HepG2 (cell line): ENCODE results near the gene OSBPL10. TPM values are rescaled to one million over a fixed set of nuclear protein-coding genes. Genes with fewer than 3 reads are reported as not detected.
A peak's percentile ranks its signal among the peaks of the same experiment; 100 is the strongest.

Experiments used
- BRCA1 ChIP-seq: sonication (generic); formaldehyde crosslinking; IDR thresholded peaks from 2 replicates; pipeline ENCODE4 v1.4.0; 2020; ENCODE audit warnings: missing genetic modification reagents
- BRD4 ChIP-seq: sonication (generic); formaldehyde crosslinking; IDR thresholded peaks from 2 replicates; pipeline ENCODE4 v1.4.0; 2020; ENCODE audit warnings: missing genetic modification reagents
- CREBL2 ChIP-seq: sonication (generic); formaldehyde crosslinking; IDR thresholded peaks from 2 replicates; pipeline ENCODE4 v1.8.1; 2023; ENCODE audit warnings: missing genetic modification reagents, mild to moderate bottlenecking, borderline replicate concordance
- EHMT2 ChIP-seq: fragments of 200-600 bp; sonication (generic); IDR thresholded peaks from 2 replicates; pipeline ENCODE4 v1.7.0; 2017; ENCODE audit warnings: antibody characterized with exemption, low read depth, low read length, borderline replicate concordance
- GABPB1 ChIP-seq: IDR thresholded peaks from 2 replicates; pipeline ENCODE4 v1.6.1; 2016; ENCODE audit warnings: mild to moderate bottlenecking, missing genetic modification reagents, moderate library complexity, missing compliant biosample characterization
- HNRNPL ChIP-seq: fragments of 200-400 bp; formaldehyde crosslinking; IDR thresholded peaks from 2 replicates; pipeline ENCODE4 v1.6.1; 2017; ENCODE audit warnings: mild to moderate bottlenecking, low read depth, low read length
- IRF9 ChIP-seq: sonication (generic); formaldehyde crosslinking; IDR thresholded peaks from 2 replicates; pipeline ENCODE4 v1.8.0; 2022; ENCODE audit warnings: missing genetic modification reagents, mild to moderate bottlenecking, borderline replicate concordance
- KLF11 ChIP-seq: IDR thresholded peaks from 2 replicates; pipeline ENCODE4 v1.6.1; 2016; ENCODE audit warnings: missing compliant biosample characterization
- MTA1 ChIP-seq: sonication (generic); formaldehyde crosslinking; IDR thresholded peaks from 2 replicates; pipeline ENCODE4 v1.4.0; 2020; ENCODE audit warnings: missing genetic modification reagents, mild to moderate bottlenecking, borderline replicate concordance
- MTA3 ChIP-seq: sonication (generic); formaldehyde crosslinking; IDR thresholded peaks from 2 replicates; pipeline ENCODE4 v1.4.0; 2020; ENCODE audit warnings: missing genetic modification reagents
- MXI1 ChIP-seq: IDR thresholded peaks from 3 replicates; pipeline ENCODE4 v1.6.1; 2012; ENCODE audit warnings: low read depth, low read length, inconsistent platforms, borderline replicate concordance
- TBP ChIP-seq: sonication (generic); formaldehyde crosslinking; IDR thresholded peaks from 2 replicates; pipeline ENCODE4 v1.5.0; 2020; ENCODE audit warnings: missing genetic modification reagents
- ZNF224 ChIP-seq: sonication (generic); formaldehyde crosslinking; IDR thresholded peaks from 2 replicates; pipeline ENCODE4 v1.5.0; 2020; ENCODE audit warnings: mild to moderate bottlenecking, missing genetic modification reagents
- ZNF263 ChIP-seq: sonication (generic); formaldehyde crosslinking; IDR thresholded peaks from 2 replicates; pipeline ENCODE4 v1.4.0; 2020; ENCODE audit warnings: missing genetic modification reagents
- ZNF326 ChIP-seq: sonication (generic); formaldehyde crosslinking; IDR thresholded peaks from 2 replicates; pipeline ENCODE4 v1.4.0; 2020; ENCODE audit warnings: missing genetic modification reagents, borderline replicate concordance
- ZNF331 ChIP-seq: sonication (generic); formaldehyde crosslinking; IDR thresholded peaks from 2 replicates; pipeline ENCODE4 v1.4.0; 2020; ENCODE audit warnings: missing genetic modification reagents
- ZNF720 ChIP-seq: sonication (generic); formaldehyde crosslinking; IDR thresholded peaks from 2 replicates; pipeline ENCODE4 v1.4.0; 2020; ENCODE audit warnings: missing genetic modification reagents
- ZNF772 ChIP-seq: sonication (generic); formaldehyde crosslinking; IDR thresholded peaks from 2 replicates; pipeline ENCODE4 v1.5.0; 2020; ENCODE audit warnings: mild to moderate bottlenecking, missing genetic modification reagents
- ZNF839 ChIP-seq: sonication (generic); formaldehyde crosslinking; IDR thresholded peaks from 2 replicates; pipeline ENCODE4 v1.4.0; 2020; ENCODE audit warnings: missing genetic modification reagents, mild to moderate bottlenecking, borderline replicate concordance
- ZXDC ChIP-seq: sonication (generic); formaldehyde crosslinking; IDR thresholded peaks from 2 replicates; pipeline ENCODE4 v1.5.0; 2020; ENCODE audit warnings: mild to moderate bottlenecking, missing genetic modification reagents
- polyA plus RNA-seq, 8 experiments: library from polyadenylated mRNA; depleted of rRNA in 3 of 8; stranded (reverse) in 7 of 8; unstranded in 1 of 8; fragments of >200 nt; fragmentation: Illumina TruSeq in 4 of 8; extraction: Trizol in 4 of 8; gene quantifications; 2 replicates each; pipeline versions ENCODE4 v1.2.1 to v1.2.3, GENCODE V29; 2011 to 2016; ENCODE audit warnings: low read depth in 4 of 8, missing spikeins in 1 of 8, mixed read lengths in 1 of 8; ENCODE audit not compliant: insufficient read depth in 1 of 8
- total RNA-seq, 5 experiments: library from RNA; depleted of rRNA; stranded (reverse); fragments of >200 nt; fragmentation: Illumina TruSeq; extraction: Trizol; gene quantifications; 2 replicates each; pipeline ENCODE4 v1.2.3, GENCODE V29; 2016; ENCODE audit warnings: low read depth in 1 of 5
- TF ChIP-seq, protein P1 (sequence below): sonication (generic); formaldehyde crosslinking; IDR thresholded peaks from 2 replicates; pipeline ENCODE4 v1.4.0; 2020; ENCODE audit warnings: missing genetic modification reagents
- TF ChIP-seq, protein P2 (sequence below): sonication (generic); formaldehyde crosslinking; IDR thresholded peaks from 2 replicates; pipeline ENCODE4 v1.8.1; 2022; ENCODE audit warnings: low read depth, mild to moderate bottlenecking, missing genetic modification reagents

OSBPL10 gene
- total and polyA plus RNA-seq, 2 of the 13 experiments (the other 11 are each of a cell fraction or from before 2014, with no cell fraction given): 10.3 to 28.6 TPM

DNA sequence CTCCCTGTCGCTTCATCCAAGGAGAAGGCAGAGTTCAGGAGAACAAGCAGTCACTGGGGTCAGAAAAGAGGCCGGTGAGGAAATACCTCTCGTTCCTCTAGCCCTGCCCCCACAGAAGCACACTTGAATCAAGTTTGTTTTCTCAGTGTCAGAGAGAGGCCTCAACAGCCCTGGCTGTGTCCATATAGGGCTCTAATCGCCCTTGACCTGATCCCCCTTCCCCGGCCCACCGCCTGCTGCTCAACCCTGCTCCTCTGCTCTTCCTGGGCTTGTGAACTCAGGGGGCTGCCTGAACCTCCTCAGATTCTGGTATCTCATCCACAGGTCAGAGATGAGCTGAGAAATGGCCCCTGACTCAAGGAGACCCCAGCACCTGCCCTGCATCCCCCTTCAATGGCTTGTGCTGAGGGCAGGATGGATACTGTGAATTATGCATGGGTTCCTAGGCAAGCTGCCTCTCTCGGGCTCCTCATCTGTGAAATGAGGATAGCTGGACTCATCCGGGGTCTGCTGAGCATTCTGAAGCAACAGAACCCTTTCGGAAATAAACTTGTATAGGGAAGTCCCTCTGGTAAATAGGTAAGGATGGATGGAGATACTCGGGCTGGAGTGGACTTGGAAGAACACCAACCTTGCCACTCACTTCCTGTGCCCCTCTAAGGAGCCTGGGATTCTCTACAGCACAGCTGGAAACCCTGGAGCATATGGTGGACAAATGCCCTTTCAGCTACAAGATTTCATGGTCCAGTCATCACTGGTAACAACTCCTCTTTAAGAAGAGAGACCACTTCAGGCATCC is 300.8 kb downstream of the OSBPL10 start (continued):
- TF ChIP-seq IRF9 (CRISPR knock-in tag) (no peak), ZNF331 (CRISPR knock-in tag) (0 out of 2 replicates have a peak, but pooled peaks have one; percentile 16), CREBL2 (CRISPR knock-in tag) (no peak), ZXDC (CRISPR knock-in tag) (no peak), ZNF772 (CRISPR knock-in tag) (no peak), MXI1 (no peak), ZNF720 (no peak), BRCA1 (CRISPR knock-in tag) (no peak), TBP (CRISPR knock-in tag) (no peak), BRD4 (CRISPR knock-in tag) (no peak), MTA3 (CRISPR knock-in tag) (no peak), EHMT2 (no peak), ZNF839 (CRISPR knock-in tag) (no peak), GABPB1 (CRISPR knock-in tag) (no peak), MTA1 (CRISPR knock-in tag) (no peak), ZNF224 (no peak), HNRNPL (no peak), ZNF326 (CRISPR knock-in tag) (no peak), ZNF263 (CRISPR knock-in tag) (no peak), KLF11 (CRISPR knock-in tag) (no peak)
- TF ChIP-seq, protein P1, sequence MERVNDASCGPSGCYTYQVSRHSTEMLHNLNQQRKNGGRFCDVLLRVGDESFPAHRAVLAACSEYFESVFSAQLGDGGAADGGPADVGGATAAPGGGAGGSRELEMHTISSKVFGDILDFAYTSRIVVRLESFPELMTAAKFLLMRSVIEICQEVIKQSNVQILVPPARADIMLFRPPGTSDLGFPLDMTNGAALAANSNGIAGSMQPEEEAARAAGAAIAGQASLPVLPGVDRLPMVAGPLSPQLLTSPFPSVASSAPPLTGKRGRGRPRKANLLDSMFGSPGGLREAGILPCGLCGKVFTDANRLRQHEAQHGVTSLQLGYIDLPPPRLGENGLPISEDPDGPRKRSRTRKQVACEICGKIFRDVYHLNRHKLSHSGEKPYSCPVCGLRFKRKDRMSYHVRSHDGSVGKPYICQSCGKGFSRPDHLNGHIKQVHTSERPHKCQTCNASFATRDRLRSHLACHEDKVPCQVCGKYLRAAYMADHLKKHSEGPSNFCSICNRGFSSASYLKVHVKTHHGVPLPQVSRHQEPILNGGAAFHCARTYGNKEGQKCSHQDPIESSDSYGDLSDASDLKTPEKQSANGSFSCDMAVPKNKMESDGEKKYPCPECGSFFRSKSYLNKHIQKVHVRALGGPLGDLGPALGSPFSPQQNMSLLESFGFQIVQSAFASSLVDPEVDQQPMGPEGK: 0 out of 2 replicates have a peak, but pooled peaks have one; percentile 20
- TF ChIP-seq, protein P2, sequence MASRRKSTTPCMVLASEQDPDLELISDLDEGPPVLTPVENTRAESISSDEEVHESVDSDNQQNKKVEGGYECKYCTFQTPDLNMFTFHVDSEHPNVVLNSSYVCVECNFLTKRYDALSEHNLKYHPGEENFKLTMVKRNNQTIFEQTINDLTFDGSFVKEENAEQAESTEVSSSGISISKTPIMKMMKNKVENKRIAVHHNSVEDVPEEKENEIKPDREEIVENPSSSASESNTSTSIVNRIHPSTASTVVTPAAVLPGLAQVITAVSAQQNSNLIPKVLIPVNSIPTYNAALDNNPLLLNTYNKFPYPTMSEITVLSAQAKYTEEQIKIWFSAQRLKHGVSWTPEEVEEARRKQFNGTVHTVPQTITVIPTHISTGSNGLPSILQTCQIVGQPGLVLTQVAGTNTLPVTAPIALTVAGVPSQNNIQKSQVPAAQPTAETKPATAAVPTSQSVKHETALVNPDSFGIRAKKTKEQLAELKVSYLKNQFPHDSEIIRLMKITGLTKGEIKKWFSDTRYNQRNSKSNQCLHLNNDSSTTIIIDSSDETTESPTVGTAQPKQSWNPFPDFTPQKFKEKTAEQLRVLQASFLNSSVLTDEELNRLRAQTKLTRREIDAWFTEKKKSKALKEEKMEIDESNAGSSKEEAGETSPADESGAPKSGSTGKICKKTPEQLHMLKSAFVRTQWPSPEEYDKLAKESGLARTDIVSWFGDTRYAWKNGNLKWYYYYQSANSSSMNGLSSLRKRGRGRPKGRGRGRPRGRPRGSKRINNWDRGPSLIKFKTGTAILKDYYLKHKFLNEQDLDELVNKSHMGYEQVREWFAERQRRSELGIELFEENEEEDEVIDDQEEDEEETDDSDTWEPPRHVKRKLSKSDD (CRISPR knock-in tag): no peak
